ENCODE data around the gene SERPINE1. TPM values are rescaled to one million over a fixed set of nuclear protein-coding genes. Genes with fewer than 3 reads are reported as not detected.

Gene SERPINE1
- total RNA-seq, 1 donor from 2014 or later, result 0.27 TPM

DNA sequence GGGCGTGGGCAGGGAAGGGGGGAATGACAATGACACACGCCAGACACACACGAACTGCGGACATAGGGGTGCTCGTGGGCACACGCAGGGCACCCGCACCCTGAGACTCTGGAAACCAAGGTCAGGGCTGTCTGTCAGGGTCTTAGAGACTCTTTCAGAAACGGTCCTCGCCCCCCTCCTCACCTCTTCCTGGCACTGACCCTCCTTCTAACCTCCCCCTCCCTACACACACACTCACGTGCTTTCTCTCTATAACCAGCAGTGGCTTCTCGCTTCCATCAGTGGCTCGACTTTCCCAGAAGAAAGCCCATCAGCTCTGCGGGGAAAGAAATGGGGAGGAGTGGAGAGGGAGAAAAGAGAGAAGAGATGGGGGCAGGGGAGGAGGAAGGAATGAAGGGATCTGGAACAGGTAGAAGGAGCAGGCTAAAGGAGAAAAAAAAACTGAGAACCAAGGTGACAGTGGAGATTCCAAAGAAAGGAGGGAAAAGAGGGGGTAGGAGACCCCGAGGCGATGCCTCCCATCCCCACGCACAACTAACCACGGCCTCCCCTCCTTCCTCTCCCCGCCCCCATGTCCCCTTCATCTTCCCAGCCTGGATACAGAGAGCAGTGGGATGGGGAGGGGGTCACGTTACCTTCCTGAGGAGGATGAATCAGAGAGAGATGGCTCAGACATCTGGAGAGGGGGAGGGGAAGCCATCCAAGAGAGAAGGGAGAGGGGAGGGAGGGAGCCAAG is 40.2 kb downstream of the SERPINE1 start:
- intact Hi-C loops (cut with micrococcal nuclease), result loop anchor here (5.0 kb wide), 1 partner anchor 75 kb away; no protein-coding TSS in a partner anchor

- intact Hi-C loops (cut with micrococcal nuclease), result loop anchor here (5.0 kb wide), 1 partner anchor 74 kb away; no protein-coding TSS in a partner anchor
Measured at GRCh38 chr7:101167645-101168411, 40.9 kb downstream of the SERPINE1 start.

DNA sequence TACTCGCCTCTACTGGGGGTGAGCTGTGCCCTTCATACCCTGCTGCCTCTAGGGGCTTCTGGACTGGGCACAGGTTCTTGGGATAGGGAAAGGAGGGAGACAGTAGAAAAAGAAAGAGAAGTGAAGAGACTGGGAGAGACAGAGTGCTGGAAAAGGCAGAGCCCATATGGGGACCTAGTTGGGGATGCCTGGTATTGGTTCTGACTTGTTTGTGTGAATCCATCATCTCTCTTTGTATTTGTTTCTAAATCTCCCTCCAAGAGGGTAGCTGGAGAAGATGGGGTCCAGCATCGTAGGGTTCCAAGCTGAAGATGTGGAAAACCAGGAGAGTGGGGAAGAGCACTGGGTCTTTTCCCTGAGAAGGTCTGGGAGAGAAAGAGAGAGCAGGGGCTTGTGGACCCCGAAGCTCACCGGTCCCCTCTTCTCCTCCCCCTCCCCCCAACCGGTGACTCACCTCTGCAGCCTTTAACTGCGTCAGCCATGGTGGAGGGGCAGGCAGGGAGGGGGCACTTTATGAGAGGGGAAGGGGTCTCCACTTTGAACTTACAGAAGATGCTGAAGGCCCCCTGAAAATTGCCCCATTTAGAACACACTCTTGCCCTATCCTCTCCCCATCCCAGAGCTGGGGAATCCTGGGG is 41.6 kb downstream of the SERPINE1 start:
- intact Hi-C loops (cut with micrococcal nuclease), result loop anchor here (1.0 to 5.0 kb wide), 2 partner anchors 24 to 74 kb away; no protein-coding TSS in a partner anchor

DNA sequence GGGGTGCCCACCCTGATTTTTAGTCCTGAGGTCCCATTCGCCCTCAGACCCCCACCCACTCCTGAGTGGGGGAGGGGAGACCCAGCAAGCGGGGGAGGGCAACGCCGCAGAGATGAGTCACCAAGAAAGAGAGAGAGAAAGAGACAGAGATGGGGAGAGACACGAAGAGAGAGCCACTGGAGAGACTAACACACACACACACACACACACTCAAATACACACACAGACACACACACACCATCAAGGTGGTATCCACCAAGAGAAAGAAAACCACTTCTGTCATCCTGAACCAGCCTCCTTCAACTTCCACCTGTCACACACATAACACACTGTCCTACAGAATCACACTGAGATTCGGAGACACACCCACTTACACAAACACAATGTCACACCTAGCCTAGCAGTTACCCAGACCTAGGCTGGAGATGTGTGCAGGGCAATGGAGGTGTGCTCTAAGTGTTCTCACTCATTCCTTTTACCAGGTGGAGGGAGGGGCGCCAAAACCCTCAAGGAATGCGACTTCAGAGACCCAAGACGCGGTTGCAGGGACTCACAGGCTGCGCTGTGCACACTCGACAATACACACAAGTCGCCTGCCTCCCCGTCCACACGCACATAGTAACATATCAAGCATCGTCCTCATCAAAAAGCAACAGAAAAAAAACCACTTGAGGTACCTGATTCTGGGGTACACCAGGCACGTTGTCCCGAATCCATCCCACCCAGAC is 42.4 kb downstream of the SERPINE1 start:
- intact Hi-C loops (cut with micrococcal nuclease), result loop anchor here (1.0 to 5.0 kb wide), 2 partner anchors 25 to 73 kb away; no protein-coding TSS in a partner anchor

DNA sequence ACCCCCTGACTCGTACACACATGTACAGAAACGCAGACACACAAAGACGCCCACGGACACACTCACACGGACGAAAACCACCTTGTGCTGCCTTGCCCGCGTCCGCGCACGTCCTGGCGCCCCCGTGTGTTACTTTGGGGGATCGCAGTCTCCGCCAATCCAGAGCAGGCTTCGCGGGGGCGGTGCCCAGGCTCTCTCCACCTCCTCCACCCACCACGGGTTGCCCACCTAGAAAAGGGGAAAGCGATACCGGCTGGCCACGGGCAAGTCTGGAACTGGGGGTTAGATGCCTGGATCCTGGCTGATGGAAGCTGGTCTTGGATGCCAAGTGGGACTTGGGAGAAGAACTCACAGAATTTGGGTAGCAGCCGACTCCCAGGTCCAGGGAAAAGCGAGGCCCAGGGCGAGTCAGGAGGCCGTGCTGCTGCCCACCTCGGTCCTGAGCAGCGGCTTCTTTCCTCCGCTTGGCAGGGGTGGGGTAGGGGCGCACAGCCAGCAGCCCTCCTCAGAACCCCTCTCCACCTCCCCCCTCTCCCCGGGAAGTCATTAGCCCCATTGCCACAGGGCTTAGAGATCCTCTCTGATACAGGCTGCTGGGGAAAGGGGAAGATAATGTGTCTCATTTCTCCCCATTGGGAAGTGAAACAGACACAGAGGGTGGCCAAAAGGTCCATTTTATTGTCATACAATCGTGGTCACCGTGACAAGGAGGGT is 43.1 kb downstream of the SERPINE1 start:
- intact Hi-C loops (cut with micrococcal nuclease), result loop anchor here (1.0 to 5.0 kb wide), 3 partner anchors 26 to 137 kb away; no protein-coding TSS in a partner anchor

- intact Hi-C loops (cut with micrococcal nuclease), result loop anchor here (5.0 kb wide), 1 partner anchor 136 kb away; no protein-coding TSS in a partner anchor
Measured at GRCh38 chr7:101170617-101171441, 43.9 kb downstream of the SERPINE1 start.

GRCh38 chr7:101171442-101171837 is 44.5 kb downstream of the SERPINE1 start:
- intact Hi-C loops (cut with micrococcal nuclease), result loop anchor here (5.0 kb wide), 1 partner anchor 136 kb away; no protein-coding TSS in a partner anchor

- intact Hi-C loops (cut with micrococcal nuclease), result loop anchor here (5.0 kb wide), 1 partner anchor 135 kb away; no protein-coding TSS in a partner anchor
Measured at GRCh38 chr7:101172005-101172853, 45.3 kb downstream of the SERPINE1 start.

DNA sequence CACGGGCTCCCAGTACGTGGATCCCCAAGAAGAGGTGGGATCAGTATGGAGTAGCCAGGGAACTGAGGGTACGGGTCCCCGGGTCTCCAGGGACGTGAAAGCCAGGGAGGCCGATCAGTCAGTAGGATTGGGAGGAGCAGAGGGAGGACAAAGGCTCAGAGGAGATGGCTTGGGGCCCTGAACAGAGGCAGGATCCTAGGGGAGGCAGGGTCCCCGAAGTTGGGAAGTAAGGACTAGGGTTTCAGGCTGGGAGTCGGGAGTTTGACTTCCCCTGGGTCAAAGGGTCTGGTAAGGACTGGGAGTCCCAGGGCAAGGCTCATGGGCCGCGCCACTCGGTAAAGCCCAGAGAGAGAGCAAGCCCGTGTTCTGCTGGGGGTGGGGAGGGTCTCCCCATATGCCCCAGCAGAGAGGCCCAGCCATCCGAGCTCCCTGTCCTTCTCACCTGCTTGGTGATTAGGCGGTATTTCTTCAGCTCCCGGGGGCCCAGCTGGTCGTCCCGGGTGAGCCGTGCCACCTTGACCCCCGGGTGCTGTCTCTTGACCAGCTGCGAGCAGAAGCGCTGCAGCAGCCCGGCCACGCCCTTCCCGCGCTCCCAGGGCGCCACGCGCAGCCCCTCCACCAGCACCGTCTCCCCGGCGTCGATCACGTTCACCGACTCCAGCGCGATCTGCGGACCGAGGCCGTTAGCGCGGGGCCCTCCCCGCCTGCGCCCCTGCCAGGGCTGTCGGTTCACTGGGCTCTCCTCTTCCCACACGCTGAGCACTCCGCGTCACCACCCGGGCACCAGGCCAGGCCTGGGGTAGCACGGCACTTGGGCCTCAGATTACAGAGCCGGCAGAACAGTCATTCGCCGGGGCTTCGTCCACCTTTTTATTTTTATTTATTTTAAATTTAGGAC is 46.2 kb downstream of the SERPINE1 start:
- intact Hi-C loops (cut with micrococcal nuclease), result loop anchor here (5.0 kb wide), 1 partner anchor 134 kb away; no protein-coding TSS in a partner anchor

GRCh38 chr7:101173752-101174244 is 46.9 kb downstream of the SERPINE1 start:
- intact Hi-C loops (cut with micrococcal nuclease), result loop anchor here (5.0 kb wide), 1 partner anchor 134 kb away; no protein-coding TSS in a partner anchor

GRCh38 chr7:101174322-101174854 is 47.5 kb downstream of the SERPINE1 start:
- intact Hi-C loops (cut with micrococcal nuclease), result loop anchor here (5.0 kb wide), 1 partner anchor 133 kb away; no protein-coding TSS in a partner anchor

- intact Hi-C loops (cut with micrococcal nuclease), result no loop called here
Measured at GRCh38 chr7:101175664-101176063, 48.8 kb downstream of the SERPINE1 start.

GRCh38 chr7:101177644-101178043 is 50.7 kb downstream of the SERPINE1 start:
- intact Hi-C loops (cut with micrococcal nuclease), result no loop called here

GRCh38 chr7:101179117-101179516 is 52.2 kb downstream of the SERPINE1 start:
- intact Hi-C loops (cut with micrococcal nuclease), result no loop called here

DNA sequence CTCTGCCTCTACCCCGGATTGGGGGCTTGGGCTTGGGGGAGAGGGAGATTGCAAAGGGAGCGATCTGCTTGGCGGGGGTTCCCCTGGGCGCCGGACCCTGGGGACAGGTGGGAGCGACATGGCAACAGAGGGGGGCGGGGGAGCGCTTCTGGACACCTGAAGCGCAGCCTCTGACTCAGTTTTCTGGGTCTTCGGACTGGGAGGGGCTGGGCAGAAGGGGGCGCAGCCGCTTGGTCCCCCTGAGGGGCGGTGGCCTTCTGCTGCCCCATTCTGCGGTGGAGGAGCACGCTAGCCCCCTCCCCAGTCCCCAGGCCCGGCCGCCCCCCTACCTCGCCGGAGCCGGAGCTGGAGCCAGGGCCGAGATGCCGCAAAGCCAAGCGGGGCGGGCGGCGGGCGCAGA is 52.8 kb downstream of the SERPINE1 start:
- intact Hi-C loops (cut with micrococcal nuclease), result no loop called here

DNA sequence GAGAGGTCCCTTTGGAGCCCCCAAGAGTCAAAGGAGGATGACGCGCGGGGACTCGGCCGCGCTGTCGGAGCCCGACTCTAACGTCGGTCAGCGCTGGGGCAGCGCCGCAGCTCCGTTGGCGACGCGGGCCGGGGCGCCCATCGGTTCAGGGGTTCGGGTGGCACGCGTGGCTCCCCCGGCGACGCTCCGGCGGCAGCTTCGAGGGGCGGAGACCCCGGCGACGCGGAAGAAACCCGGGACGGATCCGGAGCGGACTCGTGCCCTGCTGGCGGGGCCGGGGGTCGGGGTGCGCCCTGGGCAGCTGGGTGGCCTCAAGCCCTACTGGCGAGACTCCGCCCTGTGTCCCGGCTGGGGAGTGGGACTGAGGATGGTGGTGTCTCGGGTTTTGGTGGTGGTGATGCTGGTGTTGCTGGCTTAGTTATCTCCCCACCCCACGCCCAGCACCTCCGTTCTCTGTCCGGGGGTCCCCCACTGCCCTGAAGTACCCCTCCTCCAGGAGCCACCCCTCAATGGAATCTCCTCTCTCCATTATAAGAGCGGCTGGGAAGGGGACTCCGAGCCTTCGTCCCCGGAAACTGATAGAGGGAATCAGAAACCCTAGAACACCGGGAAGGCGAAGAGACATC is 53.3 kb downstream of the SERPINE1 start, which contains the start of gene NAT16:
NAT16 (minus strand) TSS at position 164 of the 626 bp plus-strand sequence. CDS start 5,486 bp downstream, outside the sequence.
- intact Hi-C loops (cut with micrococcal nuclease), result no loop called here

All from T-helper 2 cell treated with Interferon-gamma antibody and Interleukin-4, amounts not matched to agents 100 ng/mL and 5 ng/mL, for 36 hours (primary cell).